Chondrocyte (in vitro differentiated cells): ENCODE measurements around the gene LAPTM5. TPM values are rescaled to one million over a fixed set of nuclear protein-coding genes. Genes with fewer than 3 reads are reported as not detected.

Experiments used
- DNase-seq: peaks from one replicate; pipeline ENCODE4 v3.0.0; 2021; ENCODE audit warnings: mixed read lengths, low spot score
- H3K27ac Mint-ChIP-seq: one replicate; pipeline ENCODE4 v1.8.0; 2021; ENCODE audit warnings: mild to moderate bottlenecking, moderate library complexity, mixed read lengths; ENCODE audit not compliant: unreplicated experiment
- H3K27me3 Mint-ChIP-seq: 2 replicates; pipeline ENCODE4 v1.8.0; 2021; ENCODE audit warnings: low read depth, mixed read lengths
- H3K36me3 Mint-ChIP-seq: 2 replicates; pipeline ENCODE4 v1.8.0; 2021; ENCODE audit warnings: low read depth, mixed read lengths
- H3K4me1 Mint-ChIP-seq: 2 replicates; pipeline ENCODE4 v1.8.0; 2021; ENCODE audit warnings: low read depth, mild to moderate bottlenecking, mixed read lengths
- H3K4me3 Mint-ChIP-seq: one replicate; pipeline ENCODE4 v1.8.0; 2021; ENCODE audit warnings: mild to moderate bottlenecking, moderate library complexity, mixed read lengths; ENCODE audit not compliant: unreplicated experiment
- H3K9me3 Mint-ChIP-seq: 2 replicates; pipeline ENCODE4 v1.8.0; 2021; ENCODE audit warnings: low read depth, mixed read lengths
- total RNA-seq: library from RNA; stranded (reverse); gene quantifications from 3 replicates; pipeline ENCODE4 v1.2.1, GENCODE V29; 2021
- TF ChIP-seq, protein P1 (sequence below): fragments of 200-600 bp; sonication (generic); IDR thresholded peaks from 2 replicates; pipeline ENCODE4 v1.5.0; 2021; ENCODE audit warnings: antibody characterized with exemption, mild to moderate bottlenecking, moderate library complexity

Gene LAPTM5
- total RNA-seq, 1 donor from 2014 or later: not detected

GRCh38 chr1:30763651-30764248, 6.2 kb upstream of the LAPTM5 start:
- TF ChIP-seq, protein P1, sequence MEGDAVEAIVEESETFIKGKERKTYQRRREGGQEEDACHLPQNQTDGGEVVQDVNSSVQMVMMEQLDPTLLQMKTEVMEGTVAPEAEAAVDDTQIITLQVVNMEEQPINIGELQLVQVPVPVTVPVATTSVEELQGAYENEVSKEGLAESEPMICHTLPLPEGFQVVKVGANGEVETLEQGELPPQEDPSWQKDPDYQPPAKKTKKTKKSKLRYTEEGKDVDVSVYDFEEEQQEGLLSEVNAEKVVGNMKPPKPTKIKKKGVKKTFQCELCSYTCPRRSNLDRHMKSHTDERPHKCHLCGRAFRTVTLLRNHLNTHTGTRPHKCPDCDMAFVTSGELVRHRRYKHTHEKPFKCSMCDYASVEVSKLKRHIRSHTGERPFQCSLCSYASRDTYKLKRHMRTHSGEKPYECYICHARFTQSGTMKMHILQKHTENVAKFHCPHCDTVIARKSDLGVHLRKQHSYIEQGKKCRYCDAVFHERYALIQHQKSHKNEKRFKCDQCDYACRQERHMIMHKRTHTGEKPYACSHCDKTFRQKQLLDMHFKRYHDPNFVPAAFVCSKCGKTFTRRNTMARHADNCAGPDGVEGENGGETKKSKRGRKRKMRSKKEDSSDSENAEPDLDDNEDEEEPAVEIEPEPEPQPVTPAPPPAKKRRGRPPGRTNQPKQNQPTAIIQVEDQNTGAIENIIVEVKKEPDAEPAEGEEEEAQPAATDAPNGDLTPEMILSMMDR: no peak
- Mint-ChIP-seq H3K27me3 (no peaks in the 10 kb centered on the region), H3K27ac (peak overlapping the region; percentile 18), H3K36me3 (no peaks in the 10 kb centered on the region), H3K4me1 (peaks cover 14% of the 10 kb centered on the region), H3K4me3 (no peak overlapping the region), H3K9me3 (no peaks in the 10 kb centered on the region)
- DNase-seq: no peak

DNA sequence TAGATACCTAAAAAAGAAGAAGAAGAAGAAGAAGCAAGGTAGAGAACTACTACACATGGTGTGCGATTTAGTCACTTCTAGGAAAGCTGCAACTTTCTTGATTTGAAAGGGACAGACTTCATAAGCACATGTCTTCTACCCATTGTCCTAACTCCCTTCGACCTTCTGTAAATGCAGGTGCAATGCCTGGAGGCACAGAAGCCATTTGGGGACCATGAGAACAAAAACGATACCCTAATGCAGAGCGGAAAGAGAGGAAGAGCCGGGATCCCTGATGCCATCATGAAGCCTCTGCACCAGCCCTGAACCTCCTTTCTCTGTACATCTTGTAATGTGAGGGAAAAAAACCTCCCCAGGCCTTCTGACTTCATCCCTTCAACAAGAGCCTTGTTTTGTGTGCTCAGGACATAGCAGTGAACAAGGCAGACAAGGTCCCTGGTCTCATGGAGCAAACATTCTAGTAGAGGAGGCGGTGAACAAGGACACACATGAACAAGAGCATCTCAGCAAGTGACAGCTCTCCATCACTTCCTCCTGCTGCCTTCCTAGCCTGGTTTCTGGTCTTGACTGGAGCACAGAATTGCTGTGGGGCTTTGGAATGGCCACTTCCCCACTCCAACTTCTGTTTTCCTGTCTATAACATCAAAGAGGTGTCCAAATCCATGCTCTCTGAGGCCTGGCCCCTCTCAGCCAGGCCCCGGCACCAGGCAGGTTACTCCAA, 5.5 kb upstream of the LAPTM5 start:
- Mint-ChIP-seq H3K27ac (peak overlapping the region; percentile 18), H3K9me3 (no peaks in the 10 kb centered on the region), H3K4me1 (peaks cover 14% of the 10 kb centered on the region), H3K27me3 (no peaks in the 10 kb centered on the region), H3K4me3 (no peak overlapping the region), H3K36me3 (no peaks in the 10 kb centered on the region)
- TF ChIP-seq, protein P1: no peak
- no peak for DNase-seq

GRCh38 chr1:30762152-30762929, 4.8 kb upstream of the LAPTM5 start:
- Mint-ChIP-seq H3K36me3 (no peaks in the 10 kb centered on the region), H3K9me3 (no peaks in the 10 kb centered on the region), H3K4me1 (peaks cover 16% of the 10 kb centered on the region), H3K27ac (no peak overlapping the region), H3K27me3 (no peaks in the 10 kb centered on the region), H3K4me3 (no peak overlapping the region)
- TF ChIP-seq, protein P1: no peak
- no peak for DNase-seq

DNA sequence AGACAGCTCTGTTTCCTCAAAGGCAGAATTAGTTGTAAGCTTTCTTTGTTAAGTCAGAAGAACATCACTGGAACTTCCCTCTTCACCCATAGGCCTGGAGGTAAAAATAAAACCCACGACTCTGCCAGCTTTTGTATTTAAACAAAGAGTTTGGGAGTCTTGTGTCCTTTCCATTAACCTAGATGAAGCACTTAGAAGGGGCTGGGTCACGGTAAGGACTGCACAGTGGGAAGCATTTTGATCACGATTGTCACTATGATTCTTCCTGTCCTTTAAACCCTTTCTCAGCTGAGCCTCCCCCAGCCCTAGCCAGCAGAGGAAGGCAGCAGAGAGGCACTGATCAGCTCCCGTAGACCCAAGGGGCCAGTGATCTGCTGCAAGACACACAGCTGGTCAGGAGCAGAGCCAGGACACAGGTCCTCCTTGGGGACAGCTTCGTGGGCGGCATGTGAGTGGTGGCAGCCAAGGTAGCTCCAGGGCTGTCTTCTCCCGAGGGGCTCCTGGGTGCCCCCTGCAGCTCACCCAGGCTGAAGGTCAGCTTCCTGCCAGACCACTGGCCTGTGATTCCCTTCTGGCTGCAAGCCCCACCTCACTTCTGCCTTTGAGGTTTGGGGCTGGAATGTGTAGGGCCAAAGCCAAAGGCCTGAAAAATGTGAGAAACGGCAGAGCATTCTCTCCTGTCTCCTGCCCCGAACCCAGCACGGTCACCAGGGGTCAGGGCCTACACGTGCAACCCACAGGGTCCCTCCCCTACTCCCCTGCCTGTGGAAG, 4.0 kb upstream of the LAPTM5 start:
- H3K9me3 Mint-ChIP-seq: no peaks in the 10 kb centered on the region
- H3K27me3 Mint-ChIP-seq: no peaks in the 10 kb centered on the region
- peaks cover 24% of the 10 kb centered on the region for H3K4me1 Mint-ChIP-seq
- no peak overlapping the region for H3K27ac Mint-ChIP-seq
- DNase-seq: no peak
- no peaks in the 10 kb centered on the region for H3K36me3 Mint-ChIP-seq
- TF ChIP-seq, protein P1: no peak
- H3K4me3 Mint-ChIP-seq: no peak overlapping the region
